ENCODE data around the gene FOXA1. TPM values are rescaled to one million over a fixed set of nuclear protein-coding genes. Genes with fewer than 3 reads are reported as not detected.

FOXA1 gene
- total RNA-seq, 1 donor from 2014 or later = 187 TPM

GRCh38 chr14:37638599-37638998 lies 43.5 kb upstream of the FOXA1 start:
- H3K27ac Mint-ChIP-seq = no peak overlapping the region
- peaks cover 26% of the 10 kb centered on the region for H3K36me3 Mint-ChIP-seq (ENCODE audit: insufficient read depth)
- no peak overlapping the region for H3K4me3 Mint-ChIP-seq (ENCODE audit: low read depth)
- no peaks in the 10 kb centered on the region for H3K27me3 Mint-ChIP-seq
- peaks cover 3% of the 10 kb centered on the region for H3K9me3 Mint-ChIP-seq (ENCODE audit: low read depth)
- no peak for DNase-seq (ENCODE audit: low spot score, unreplicated experiment)
- no peaks in the 10 kb centered on the region for H3K4me1 Mint-ChIP-seq (ENCODE audit: low read depth)
- TF ChIP-seq CTCF (IDR thresholded peaks at IDR 0.05; ENCODE audit: unreplicated experiment) = no peak

- TF ChIP-seq CTCF (IDR thresholded peaks at IDR 0.05; ENCODE audit: unreplicated experiment) = no peak
- H3K27me3 Mint-ChIP-seq = no peaks in the 10 kb centered on the region
- H3K4me1 Mint-ChIP-seq (ENCODE audit: low read depth) = no peaks in the 10 kb centered on the region
- DNase-seq (ENCODE audit: low spot score, unreplicated experiment) = no peak
- peaks cover 3% of the 10 kb centered on the region for H3K9me3 Mint-ChIP-seq (ENCODE audit: low read depth)
- H3K36me3 Mint-ChIP-seq (ENCODE audit: insufficient read depth) = peaks cover 28% of the 10 kb centered on the region
- no peak overlapping the region for H3K27ac Mint-ChIP-seq
- no peak overlapping the region for H3K4me3 Mint-ChIP-seq (ENCODE audit: low read depth)
Observed at GRCh38 chr14:37637341-37637740, 42.3 kb upstream of the FOXA1 start.

GRCh38 chr14:37625597-37626595 lies 30.8 kb upstream of the FOXA1 start:
- Mint-ChIP-seq H3K27me3 (peaks cover 13% of the 10 kb centered on the region), H3K4me3 (ENCODE audit: low read depth) (no peak overlapping the region), H3K4me1 (ENCODE audit: low read depth) (peaks cover under 1% of the 10 kb centered on the region), H3K27ac (no peak overlapping the region), H3K36me3 (ENCODE audit: insufficient read depth) (peaks cover 60% of the 10 kb centered on the region), H3K9me3 (ENCODE audit: low read depth) (peaks cover 25% of the 10 kb centered on the region)
- no peak for DNase-seq (ENCODE audit: low spot score, unreplicated experiment)
- TF ChIP-seq CTCF (IDR thresholded peaks at IDR 0.05; ENCODE audit: unreplicated experiment) = no peak

GRCh38 chr14:37623971-37624370 lies 28.9 kb upstream of the FOXA1 start:
- no peak for TF ChIP-seq CTCF (IDR thresholded peaks at IDR 0.05; ENCODE audit: unreplicated experiment)
- peaks cover 20% of the 10 kb centered on the region for H3K27me3 Mint-ChIP-seq
- no peak for DNase-seq (ENCODE audit: low spot score, unreplicated experiment)
- peaks cover 48% of the 10 kb centered on the region for H3K36me3 Mint-ChIP-seq (ENCODE audit: insufficient read depth)
- H3K4me3 Mint-ChIP-seq (ENCODE audit: low read depth) = no peak overlapping the region
- peaks cover 7% of the 10 kb centered on the region for H3K4me1 Mint-ChIP-seq (ENCODE audit: low read depth)
- H3K9me3 Mint-ChIP-seq (ENCODE audit: low read depth) = peaks cover 11% of the 10 kb centered on the region
- H3K27ac Mint-ChIP-seq = no peak overlapping the region

GRCh38 chr14:37623426-37623951 lies 28.4 kb upstream of the FOXA1 start:
- no peak for DNase-seq (ENCODE audit: low spot score, unreplicated experiment)
- TF ChIP-seq CTCF (IDR thresholded peaks at IDR 0.05; ENCODE audit: unreplicated experiment) = no peak
- Mint-ChIP-seq H3K4me3 (ENCODE audit: low read depth) (no peak overlapping the region), H3K27ac (no peak overlapping the region), H3K27me3 (peaks cover 20% of the 10 kb centered on the region), H3K36me3 (ENCODE audit: insufficient read depth) (peaks cover 47% of the 10 kb centered on the region), H3K4me1 (ENCODE audit: low read depth) (peaks cover 12% of the 10 kb centered on the region), H3K9me3 (ENCODE audit: low read depth) (peaks cover 6% of the 10 kb centered on the region)

All from progenitor cell of endocrine pancreas (in vitro differentiated cells).